ENCODE results near the gene OR10P1. TPM values are rescaled to one million over a fixed set of nuclear protein-coding genes. Genes with fewer than 3 reads are reported as not detected.
"Not testable (repeated sequence)": the region's sequence is repeated elsewhere in the genome, so short reads cannot be mapped to it uniquely, and the experiment has no call there.

Gene OR10P1
- not detected for polyA plus RNA-seq (2013, experiment 1 of 4)
- not detected for polyA plus RNA-seq (2013, experiment 2 of 4)
- polyA plus RNA-seq (2013, experiment 3 of 4) = not detected
- polyA plus RNA-seq (2013, experiment 4 of 4) = not detected

DNA sequence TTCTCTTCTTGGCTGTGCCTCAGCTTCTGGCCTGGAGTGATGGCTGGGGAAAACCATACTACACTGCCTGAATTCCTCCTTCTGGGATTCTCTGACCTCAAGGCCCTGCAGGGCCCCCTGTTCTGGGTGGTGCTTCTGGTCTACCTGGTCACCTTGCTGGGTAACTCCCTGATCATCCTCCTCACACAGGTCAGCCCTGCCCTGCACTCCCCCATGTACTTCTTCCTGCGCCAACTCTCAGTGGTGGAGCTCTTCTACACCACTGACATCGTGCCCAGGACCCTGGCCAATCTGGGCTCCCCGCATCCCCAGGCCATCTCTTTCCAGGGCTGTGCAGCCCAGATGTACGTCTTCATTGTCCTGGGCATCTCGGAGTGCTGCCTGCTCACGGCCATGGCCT lies at the start of gene OR10P1:
Gene OR10P1 (plus strand): TSS at position 40 of the 400 bp plus-strand sequence. CDS start 0 bp downstream, at position 40.
- H3K27me3 ChIP-seq (ENCODE audit: control insufficient read depth, insufficient read depth, low read length, poor library complexity, severe bottlenecking) = no peaks in the 10 kb centered on the region
- no peaks in the 10 kb centered on the region for H3K9me3 ChIP-seq (ENCODE audit: control insufficient read depth, low read length)
- WGBS, 2 experiments = 83 to 85% methylated on average over 6 of the region's 6 CpGs
- H3K4me1 ChIP-seq (ENCODE audit: control insufficient read depth, insufficient read depth, low read length) = no peaks in the 10 kb centered on the region
- H3K27ac ChIP-seq (ENCODE audit: insufficient read depth, low read depth, low read length, poor library complexity, severe bottlenecking) = no peak within 1 kb of the TSS
- no peaks in the 10 kb centered on the region for H3K36me3 ChIP-seq (ENCODE audit: control insufficient read depth, insufficient read depth, low read length)
- no peak within 1 kb of the TSS for H3K4me3 ChIP-seq (ENCODE audit: insufficient read depth, low read depth, low read length)

DNA sequence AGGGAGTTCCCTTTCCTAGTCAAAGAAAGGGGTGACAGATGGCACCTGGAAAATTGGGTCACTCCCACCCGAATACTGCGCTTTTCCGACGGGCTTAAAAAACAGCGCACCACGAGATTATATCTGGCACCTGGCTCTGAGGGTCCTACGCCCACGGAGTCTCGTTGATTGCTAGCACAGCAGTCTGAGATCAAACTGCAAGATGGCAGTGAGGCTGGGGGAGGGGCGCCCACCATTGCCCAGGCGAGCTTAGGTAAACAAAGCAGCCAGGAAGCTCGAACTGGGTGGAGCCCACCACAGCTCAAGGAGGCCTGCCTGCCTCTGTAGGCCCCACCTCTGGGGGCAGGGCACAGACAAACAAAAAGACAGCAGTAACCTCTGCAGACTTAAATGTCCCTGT lies 46.5 kb upstream of the OR10P1 start:
- WGBS, 2 experiments = 68 to 71% methylated on average over 11 to 12 of the region's 12 CpGs
- H3K4me1 ChIP-seq (ENCODE audit: control insufficient read depth, insufficient read depth, low read length) = not testable (repeated sequence)

GRCh38 chr12:55607821-55608594 lies 28.7 kb upstream of the OR10P1 start:
- WGBS, 2 experiments = 84 to 90% methylated on average over 8 of the region's 8 CpGs
- Histone ChIP-seq H3K4me1 (ENCODE audit: control insufficient read depth, insufficient read depth, low read length) (no peaks in the 10 kb centered on the region), H3K4me3 (ENCODE audit: insufficient read depth, low read depth, low read length) (no peak overlapping the region), H3K36me3 (ENCODE audit: control insufficient read depth, insufficient read depth, low read length) (no peaks in the 10 kb centered on the region), H3K27ac (ENCODE audit: insufficient read depth, low read depth, low read length, poor library complexity, severe bottlenecking) (no peak overlapping the region), H3K9me3 (ENCODE audit: control insufficient read depth, low read length) (no peaks in the 10 kb centered on the region), H3K27me3 (ENCODE audit: control insufficient read depth, insufficient read depth, low read length, poor library complexity, severe bottlenecking) (no peaks in the 10 kb centered on the region)

More for the DNA sequence above, 46.5 kb upstream of the OR10P1 start:
- H3K9me3 ChIP-seq (ENCODE audit: control insufficient read depth, low read length); H3K4me3 ChIP-seq (ENCODE audit: insufficient read depth, low read depth, low read length); H3K36me3 ChIP-seq (ENCODE audit: control insufficient read depth, insufficient read depth, low read length); H3K27me3 ChIP-seq (ENCODE audit: control insufficient read depth, insufficient read depth, low read length, poor library complexity, severe bottlenecking); H3K27ac ChIP-seq (ENCODE audit: insufficient read depth, low read depth, low read length, poor library complexity, severe bottlenecking): not testable (repeated sequence)

DNA sequence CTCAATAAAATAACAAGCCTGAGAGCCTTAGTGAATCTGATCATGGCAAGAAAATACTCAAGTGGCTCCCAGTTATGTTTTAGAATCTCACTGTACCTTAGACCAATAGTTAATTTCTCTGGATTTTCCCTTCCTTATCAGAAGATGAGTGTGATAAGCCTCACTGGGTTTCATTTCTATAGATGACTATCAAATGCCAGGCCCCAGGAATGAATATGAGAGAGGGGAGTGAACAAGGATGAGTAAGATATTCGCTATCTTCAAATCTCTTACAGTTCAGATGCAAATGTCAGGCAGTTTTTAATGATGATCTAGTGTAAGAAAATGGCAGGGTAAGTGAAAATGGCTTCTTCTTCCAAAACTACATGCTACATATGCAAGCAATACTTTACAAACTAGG lies 26.1 kb upstream of the OR10P1 start:
- H3K9me3 ChIP-seq (ENCODE audit: control insufficient read depth, low read length) = no peaks in the 10 kb centered on the region
- 86 to 100% methylated on average over 1 of the region's 1 CpG for WGBS, 2 experiments

DNA sequence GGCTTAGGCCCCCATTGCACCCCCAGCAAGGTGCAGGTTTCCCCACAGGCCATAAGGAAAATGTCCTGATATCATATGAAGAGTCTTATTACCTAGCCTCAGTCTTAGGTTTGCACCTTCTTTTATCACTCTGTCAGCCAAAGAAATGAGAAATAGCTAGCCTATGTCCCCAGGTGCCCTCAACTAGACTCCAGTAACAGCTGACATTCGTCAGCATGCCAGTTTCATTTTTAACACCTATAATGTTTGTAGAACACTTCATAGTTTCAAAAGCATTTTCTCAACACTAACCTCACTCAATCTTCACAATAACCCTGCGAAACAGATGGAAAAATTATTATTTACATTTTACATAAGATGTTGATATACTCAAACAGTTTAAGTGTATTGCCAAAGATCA lies 24.0 kb upstream of the OR10P1 start:
- Histone ChIP-seq H3K27me3 (ENCODE audit: control insufficient read depth, insufficient read depth, low read length, poor library complexity, severe bottlenecking) (no peaks in the 10 kb centered on the region), H3K9me3 (ENCODE audit: control insufficient read depth, low read length) (no peaks in the 10 kb centered on the region), H3K4me1 (ENCODE audit: control insufficient read depth, insufficient read depth, low read length) (no peaks in the 10 kb centered on the region), H3K27ac (ENCODE audit: insufficient read depth, low read depth, low read length, poor library complexity, severe bottlenecking) (no peak overlapping the region), H3K4me3 (ENCODE audit: insufficient read depth, low read depth, low read length) (no peak overlapping the region), H3K36me3 (ENCODE audit: control insufficient read depth, insufficient read depth, low read length) (no peaks in the 10 kb centered on the region)
- 94% methylated on average over 1 of the region's 2 CpGs for WGBS, 2 experiments

More for the DNA sequence above, 26.1 kb upstream of the OR10P1 start:
- Histone ChIP-seq H3K4me3 (ENCODE audit: insufficient read depth, low read depth, low read length) (no peak overlapping the region), H3K36me3 (ENCODE audit: control insufficient read depth, insufficient read depth, low read length) (no peaks in the 10 kb centered on the region), H3K4me1 (ENCODE audit: control insufficient read depth, insufficient read depth, low read length) (no peaks in the 10 kb centered on the region), H3K27ac (ENCODE audit: insufficient read depth, low read depth, low read length, poor library complexity, severe bottlenecking) (no peak overlapping the region), H3K27me3 (ENCODE audit: control insufficient read depth, insufficient read depth, low read length, poor library complexity, severe bottlenecking) (no peaks in the 10 kb centered on the region)

GRCh38 chr12:55614764-55615163 lies 21.9 kb upstream of the OR10P1 start:
- 92 to 93% methylated on average over 1 of the region's 1 CpG for WGBS, 2 experiments
- Histone ChIP-seq H3K4me3 (ENCODE audit: insufficient read depth, low read depth, low read length) (no peak overlapping the region), H3K9me3 (ENCODE audit: control insufficient read depth, low read length) (no peaks in the 10 kb centered on the region), H3K27me3 (ENCODE audit: control insufficient read depth, insufficient read depth, low read length, poor library complexity, severe bottlenecking) (no peaks in the 10 kb centered on the region), H3K36me3 (ENCODE audit: control insufficient read depth, insufficient read depth, low read length) (no peaks in the 10 kb centered on the region), H3K27ac (ENCODE audit: insufficient read depth, low read depth, low read length, poor library complexity, severe bottlenecking) (no peak overlapping the region), H3K4me1 (ENCODE audit: control insufficient read depth, insufficient read depth, low read length) (no peaks in the 10 kb centered on the region)

GRCh38 chr12:55619354-55620138 lies 17.1 kb upstream of the OR10P1 start:
- H3K9me3 ChIP-seq (ENCODE audit: control insufficient read depth, low read length) = no peaks in the 10 kb centered on the region
- no peaks in the 10 kb centered on the region for H3K36me3 ChIP-seq (ENCODE audit: control insufficient read depth, insufficient read depth, low read length)
- H3K27me3 ChIP-seq (ENCODE audit: control insufficient read depth, insufficient read depth, low read length, poor library complexity, severe bottlenecking) = no peaks in the 10 kb centered on the region
- no peak overlapping the region for H3K4me3 ChIP-seq (ENCODE audit: insufficient read depth, low read depth, low read length)
- WGBS, 2 experiments = 16 to 18% methylated on average over 6 of the region's 6 CpGs
- H3K27ac ChIP-seq (ENCODE audit: insufficient read depth, low read depth, low read length, poor library complexity, severe bottlenecking) = no peak overlapping the region
- H3K4me1 ChIP-seq (ENCODE audit: control insufficient read depth, insufficient read depth, low read length) = no peaks in the 10 kb centered on the region

DNA sequence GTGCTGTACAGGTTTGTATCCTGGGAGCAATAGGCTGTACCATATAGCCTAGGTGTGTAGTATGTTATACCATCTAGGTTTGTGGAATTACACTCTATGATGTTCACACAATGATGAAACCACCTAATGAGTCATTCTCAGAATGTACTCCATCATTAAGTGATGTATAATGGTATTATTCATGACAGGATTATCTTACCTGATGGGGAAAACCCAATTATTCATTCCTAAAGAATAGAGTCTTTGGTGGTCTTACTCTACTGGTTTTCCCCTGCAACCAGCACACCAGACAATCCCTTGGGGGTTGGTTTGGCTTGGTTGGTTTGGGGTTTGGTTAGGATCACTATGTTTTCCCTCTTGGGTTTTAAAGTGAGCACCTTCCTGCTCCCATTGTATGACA lies 12.6 kb upstream of the OR10P1 start:
- no peaks in the 10 kb centered on the region for H3K27me3 ChIP-seq (ENCODE audit: control insufficient read depth, insufficient read depth, low read length, poor library complexity, severe bottlenecking)
- H3K9me3 ChIP-seq (ENCODE audit: control insufficient read depth, low read length) = no peaks in the 10 kb centered on the region
- no peaks in the 10 kb centered on the region for H3K36me3 ChIP-seq (ENCODE audit: control insufficient read depth, insufficient read depth, low read length)
- no peak overlapping the region for H3K4me3 ChIP-seq (ENCODE audit: insufficient read depth, low read depth, low read length)
- H3K4me1 ChIP-seq (ENCODE audit: control insufficient read depth, insufficient read depth, low read length) = no peaks in the 10 kb centered on the region
- H3K27ac ChIP-seq (ENCODE audit: insufficient read depth, low read depth, low read length, poor library complexity, severe bottlenecking) = no peak overlapping the region

GRCh38 chr12:55626154-55626553 lies 10.5 kb upstream of the OR10P1 start:
- no peak overlapping the region for H3K27ac ChIP-seq (ENCODE audit: insufficient read depth, low read depth, low read length, poor library complexity, severe bottlenecking)
- no peaks in the 10 kb centered on the region for H3K9me3 ChIP-seq (ENCODE audit: control insufficient read depth, low read length)
- no peaks in the 10 kb centered on the region for H3K27me3 ChIP-seq (ENCODE audit: control insufficient read depth, insufficient read depth, low read length, poor library complexity, severe bottlenecking)
- H3K4me1 ChIP-seq (ENCODE audit: control insufficient read depth, insufficient read depth, low read length) = no peaks in the 10 kb centered on the region
- WGBS, 2 experiments = 89 to 96% methylated on average over 4 of the region's 4 CpGs
- H3K36me3 ChIP-seq (ENCODE audit: control insufficient read depth, insufficient read depth, low read length) = no peaks in the 10 kb centered on the region
- no peak overlapping the region for H3K4me3 ChIP-seq (ENCODE audit: insufficient read depth, low read depth, low read length)

- WGBS, 2 experiments = 91 to 94% methylated on average over 3 of the region's 3 CpGs
- Histone ChIP-seq H3K27ac (ENCODE audit: insufficient read depth, low read depth, low read length, poor library complexity, severe bottlenecking) (no peak overlapping the region), H3K4me1 (ENCODE audit: control insufficient read depth, insufficient read depth, low read length) (no peaks in the 10 kb centered on the region), H3K4me3 (ENCODE audit: insufficient read depth, low read depth, low read length) (no peak overlapping the region), H3K27me3 (ENCODE audit: control insufficient read depth, insufficient read depth, low read length, poor library complexity, severe bottlenecking) (no peaks in the 10 kb centered on the region), H3K36me3 (ENCODE audit: control insufficient read depth, insufficient read depth, low read length) (no peaks in the 10 kb centered on the region), H3K9me3 (ENCODE audit: control insufficient read depth, low read length) (no peaks in the 10 kb centered on the region)
These were observed 7.4 kb upstream of the OR10P1 start for GRCh38 chr12:55629058-55629841.
